ENCODE data around the gene SMAD9. TPM values are rescaled to one million over a fixed set of nuclear protein-coding genes. Genes with fewer than 3 reads are reported as not detected.
A peak's percentile ranks its signal among the peaks of the same experiment; 100 is the strongest.

Gene SMAD9
- total and polyA plus RNA-seq, 2 of the 4 experiments (the other 2 are of a cell fraction), result 3.2 to 4.8 TPM

DNA sequence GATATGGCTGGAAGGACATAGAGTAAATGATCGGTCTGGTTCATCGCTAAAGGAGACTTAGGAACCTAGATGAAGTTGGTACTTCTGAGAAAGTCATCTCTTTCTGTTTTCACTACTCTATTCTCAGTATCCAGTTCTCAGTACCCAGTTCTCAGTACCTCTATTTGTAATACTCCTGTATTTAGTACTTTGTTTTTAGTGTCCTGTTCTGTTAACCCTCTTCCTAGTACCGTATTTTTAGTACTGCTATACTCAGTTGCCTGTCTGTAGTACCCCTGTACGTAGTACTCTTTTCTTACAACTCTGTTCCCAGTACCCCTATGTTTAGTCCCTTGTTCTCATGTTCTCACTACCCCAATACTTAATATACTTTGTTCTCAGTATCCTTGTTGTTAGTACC is 99.8 kb downstream of the SMAD9 start:
- Histone ChIP-seq H3K27ac (ENCODE audit: insufficient read depth, low read length) (no peak overlapping the region), H3K27me3 (ENCODE audit: control insufficient read depth, insufficient read depth, low read length) (no peaks in the 10 kb centered on the region), H3K4ac (ENCODE audit: low read depth, low read length) (no peak overlapping the region), H3K79me1 (ENCODE audit: low read depth in 1 of 2, low read length in 2 of 2) (peaks cover 11 to 27% of the 10 kb centered on the region in 2 experiments), H4K8ac (ENCODE audit: low read depth in 2 of 2, low read length in 2 of 2) (no peak overlapping the region), H2AK9ac (replicated peaks; ENCODE audit: low read depth, low read length, poor library complexity) (no peak overlapping the region), H2BK120ac (ENCODE audit: low read depth, low read length) (no peak overlapping the region), H3K36me3 (ENCODE audit: control insufficient read depth, insufficient read depth, low read length) (no peaks in the 10 kb centered on the region), H4K5ac (ENCODE audit: low read depth, low read length) (no peak overlapping the region), H3K9me3 (ENCODE audit: control insufficient read depth, insufficient read depth, low read length) (no peaks in the 10 kb centered on the region), H3K9me1 (ENCODE audit: insufficient read depth, low read length) (no peaks in the 10 kb centered on the region), H2BK15ac (ENCODE audit: low read depth, low read length) (no peak overlapping the region), H2AFZ (replicated peaks; ENCODE audit: low read length, poor library complexity) (no peak overlapping the region), H3K4me1 (ENCODE audit: control insufficient read depth, insufficient read depth, low read length) (no peaks in the 10 kb centered on the region), H2BK20ac (ENCODE audit: low read depth, low read length) (no peak overlapping the region), H4K91ac (ENCODE audit: insufficient read depth, low read depth, low read length) (no peak overlapping the region), H4K20me1 (ENCODE audit: insufficient read depth, low read length) (no peaks in the 10 kb centered on the region; the same call in 1 of the 2 replicates), H2BK5ac (ENCODE audit: low read depth, low read length, poor library complexity, severe bottlenecking) (no peak overlapping the region), H3K14ac (replicated peaks; ENCODE audit: low read depth, low read length) (no peak overlapping the region), H3K23ac (ENCODE audit: low read depth, low read length) (peak overlapping the region; percentile 74; the same call in 1 of the 2 replicates), H3K4me3 (ENCODE audit: insufficient read depth, low read depth, low read length) (peak overlapping the region; percentile 85; the same call in 1 of the 2 replicates), H2AK5ac (ENCODE audit: low read depth, low read length) (no peak overlapping the region), H3K4me2 (ENCODE audit: low read depth, low read length) (peak overlapping the region; percentile 92), H3K56ac (ENCODE audit: extremely low read depth, insufficient read depth, low read length) (no peak overlapping the region), H3K18ac (ENCODE audit: low read depth, low read length) (no peak overlapping the region), H3K9ac (ENCODE audit: low read depth, low read length) (no peak overlapping the region; the same call in 1 of the 2 replicates)
- ATAC-seq (ENCODE audit: low read depth) (no peak), DNase-seq (no peak)
- no TSS peak for BruUV-seq (replicated peaks)
- ChIA-PET CTCF (no interaction called here), POLR2A (ENCODE audit: unreplicated experiment) (no interaction called here)
- WGBS, 2 experiments (ENCODE audit: extremely low coverage in 2 of 2, insufficient read length in 1 of 2), result no CpG with 5 or more reads among the region's 4 CpGs
- intact Hi-C loops (cut with micrococcal nuclease), result no loop called here
- in situ Hi-C loops (cut with MboI; ENCODE audit: low sequenced_read_pairs), result no loop called here
- dilution Hi-C loops (cut with HindIII; ENCODE audit: low sequenced_read_pairs, unreplicated experiment), result no loop called here
- no peak for TF ChIP-seq CEBPB (IDR thresholded peaks at IDR 0.05; ENCODE audit: low read depth, low read length)
- no peak for TF ChIP-seq BHLHE40 (IDR thresholded peaks at IDR 0.05; ENCODE audit: low read depth, low read length)
